Measurements from ENCODE around the gene RUVBL2.

Gene RUVBL2

GRCh38 chr19:48992581-48993174 is 1.0 kb upstream of the RUVBL2 start:
- no peak for TF ChIP-seq REST (IDR thresholded peaks at IDR 0.05; ENCODE audit: insufficient read depth in 1 of 2, low read depth in 2 of 2, low read length in 2 of 2)
- TF ChIP-seq TAF1 (IDR thresholded peaks at IDR 0.05; ENCODE audit: borderline replicate concordance, insufficient read depth, low read length): peak; percentile 5; the same call in 1 of the 2 replicates

- TF ChIP-seq SIN3A (IDR thresholded peaks at IDR 0.05; ENCODE audit: borderline replicate concordance, insufficient read depth, low read length) (no peak), POLR2AphosphoS5 (IDR thresholded peaks at IDR 0.05; ENCODE audit: low read depth, low read length) (no peak), TAF1 (IDR thresholded peaks at IDR 0.05; ENCODE audit: borderline replicate concordance, insufficient read depth, low read length) (no peak), REST (IDR thresholded peaks at IDR 0.05; ENCODE audit: insufficient read depth in 1 of 2, low read depth in 2 of 2, low read length in 2 of 2) (no peak), FOXP2 (optimal IDR thresholded peaks at IDR 0.05; ENCODE audit: borderline replicate concordance, extremely low read depth, extremely low read length, insufficient read depth) (no peak)
Observed at GRCh38 chr19:48994035-48994386, 324 bp downstream of the RUVBL2 start.

- no peak; the same call in 1 of the 2 replicates for TF ChIP-seq POLR2AphosphoS5 (IDR thresholded peaks at IDR 0.05; ENCODE audit: low read depth, low read length)
- no peak for TF ChIP-seq REST (IDR thresholded peaks at IDR 0.05; ENCODE audit: insufficient read depth in 1 of 2, low read depth in 2 of 2, low read length in 2 of 2)
- TF ChIP-seq TAF1 (IDR thresholded peaks at IDR 0.05; ENCODE audit: borderline replicate concordance, insufficient read depth, low read length): no peak
- no peak for TF ChIP-seq SIN3A (IDR thresholded peaks at IDR 0.05; ENCODE audit: borderline replicate concordance, insufficient read depth, low read length)
- TF ChIP-seq FOXP2 (optimal IDR thresholded peaks at IDR 0.05; ENCODE audit: borderline replicate concordance, extremely low read depth, extremely low read length, insufficient read depth): no peak
Observed at GRCh38 chr19:48997972-48998371, 4.3 kb downstream of the RUVBL2 start.

- TF ChIP-seq FOXP2 (optimal IDR thresholded peaks at IDR 0.05; ENCODE audit: borderline replicate concordance, extremely low read depth, extremely low read length, insufficient read depth) (peak; percentile 50), POLR2AphosphoS5 (IDR thresholded peaks at IDR 0.05; ENCODE audit: low read depth, low read length) (no peak), TAF1 (IDR thresholded peaks at IDR 0.05; ENCODE audit: borderline replicate concordance, insufficient read depth, low read length) (no peak), SIN3A (IDR thresholded peaks at IDR 0.05; ENCODE audit: borderline replicate concordance, insufficient read depth, low read length) (no peak), REST (IDR thresholded peaks at IDR 0.05; ENCODE audit: insufficient read depth in 1 of 2, low read depth in 2 of 2, low read length in 2 of 2) (no peak)
Observed at GRCh38 chr19:48999481-49000325, 6.0 kb downstream of the RUVBL2 start.

Measured in PFSK-1 (cell line).